K562 (cell line): ENCODE data around the gene IL34. TPM values are rescaled to one million over a fixed set of nuclear protein-coding genes. Genes with fewer than 3 reads are reported as not detected.

Source experiments
- CEBPB ChIP-seq: fragments of 450-650 bp; IDR thresholded peaks from 2 replicates; pipeline ENCODE4 v1.6.1; 2016; ENCODE audit warnings: missing genetic modification characterization, missing compliant biosample characterization
- CHD4 ChIP-seq: fragments of 200-600 bp; sonication (generic); IDR thresholded peaks from 3 replicates; pipeline ENCODE4 v1.6.1; 2012; ENCODE audit warnings: low read depth, mild to moderate bottlenecking, mixed read lengths, low read length, inconsistent platforms; ENCODE audit not compliant: insufficient read depth, insufficient replicate concordance, poor library complexity, severe bottlenecking
- MYC ChIP-seq, 2 experiments: fragments of 250-450 bp in 1 of 2; sonication (Bioruptor Pico) in 1 of 2; IDR thresholded peaks; 2 replicates each; pipeline versions ENCODE4 v1.5.1 to v1.6.1; 2012 to 2021; ENCODE audit warnings: low read depth in 2 of 2, borderline replicate concordance in 1 of 2, improper control_type of control experiment in 1 of 2, low read length in 1 of 2, mild to moderate bottlenecking in 1 of 2, moderate library complexity in 1 of 2
- XRCC5 ChIP-seq: fragments of 200-400 bp; formaldehyde crosslinking; IDR thresholded peaks from 2 replicates; pipeline ENCODE4 v1.6.1; 2017; ENCODE audit warnings: low read depth, mild to moderate bottlenecking, low read length
- polyA plus RNA-seq, 8 experiments: library from polyadenylated mRNA; depleted of rRNA in 4 of 8; stranded (reverse) in 5 of 8; unstranded in 3 of 8; fragments of >200 nt; fragmentation: Nextera tagmentation in 2 of 8; fragmentation: Illumina TruSeq in 1 of 8; extraction: Ambion mirVana in 2 of 8; extraction: Trizol in 1 of 8; gene quantifications; 2 replicates each; pipeline versions ENCODE4 v1.2.1 to v1.2.3, GENCODE V29; 2011 to 2014; ENCODE audit warnings: inconsistent platforms in 1 of 8, missing spikeins in 1 of 8
- total RNA-seq, 7 experiments: library from RNA; depleted of rRNA in 6 of 7; stranded (reverse); fragments of >200 nt in 6 of 7; fragmentation: Illumina TruSeq in 2 of 7; extraction: Trizol in 2 of 7; gene quantifications; 2 replicates each; pipeline versions ENCODE4 v1.2.1 to v1.2.3, GENCODE V29; 2011 to 2021; ENCODE audit warnings: low replicate concordance in 1 of 7
- TF ChIP-seq, protein P1 (sequence below): fragments of 250-450 bp; sonication (Bioruptor Pico); IDR thresholded peaks from 2 replicates; pipeline ENCODE4 v1.5.0; 2021; ENCODE audit warnings: mild to moderate bottlenecking, moderate library complexity

IL34 gene
- total and polyA plus RNA-seq, 9 of the 15 experiments (the other 6 are each of a cell fraction or from before 2014, with no cell fraction given), result 0.07 to 0.18 (median 0.10) TPM; not detected in 6

- TF ChIP-seq, protein P1, sequence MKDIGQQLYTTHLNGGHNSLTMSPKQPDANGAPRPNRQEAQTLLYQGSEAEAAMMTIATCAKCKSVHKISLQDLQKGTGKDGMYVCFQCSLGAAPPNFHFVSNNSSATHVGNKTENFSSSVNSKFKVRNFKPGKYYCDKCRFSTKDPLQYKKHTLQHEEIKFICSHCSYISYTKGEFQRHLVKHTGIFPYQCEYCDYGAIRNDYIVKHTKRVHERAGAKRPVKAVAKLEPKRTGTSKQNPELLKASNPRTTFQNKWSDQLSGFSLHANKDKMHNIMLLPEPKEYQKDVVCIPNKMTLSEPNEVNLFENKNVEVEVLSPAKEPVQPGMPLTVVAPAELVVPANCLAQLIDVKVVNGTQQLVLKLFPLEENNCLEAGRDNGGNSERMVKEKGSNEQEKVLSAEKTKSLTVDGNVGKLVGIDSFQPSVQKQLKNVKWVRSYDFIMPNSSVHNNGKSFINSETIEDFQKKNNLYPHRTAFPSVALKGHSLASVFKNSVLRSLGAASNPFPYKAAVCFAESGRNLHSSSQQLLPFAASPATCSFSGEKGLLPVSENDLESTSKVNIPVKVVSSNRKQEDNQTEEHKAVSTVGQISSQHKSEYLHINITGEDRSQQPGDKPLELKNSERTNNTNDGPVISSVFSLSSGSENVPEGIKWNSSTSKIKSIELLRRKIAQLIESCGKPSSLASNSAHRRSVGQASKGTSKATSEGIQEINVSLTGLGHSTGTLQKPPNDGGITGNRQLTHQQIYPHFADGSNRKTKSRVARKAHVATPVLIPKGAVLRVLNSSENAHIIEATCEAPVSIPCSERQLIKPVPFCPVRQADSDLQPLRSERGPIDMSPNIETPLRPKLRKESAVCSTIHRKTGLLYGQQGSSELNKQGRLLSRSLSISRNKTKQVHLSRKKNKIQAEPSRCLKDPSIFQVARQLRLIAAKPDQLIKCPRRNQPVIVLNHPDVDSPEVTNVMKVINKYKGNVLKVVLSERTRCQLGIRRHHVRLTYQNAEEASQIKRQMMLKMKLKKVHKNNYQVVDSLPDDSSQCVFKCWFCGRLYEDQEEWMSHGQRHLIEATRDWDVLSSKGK (CRISPR knock-in tag), result no peak
- no peak for TF ChIP-seq CHD4
- no peak for TF ChIP-seq CEBPB (tag)
- no peak for TF ChIP-seq XRCC5
- no peak for TF ChIP-seq MYC (IDR thresholded peaks at IDR 0.05; ENCODE audit: low read depth, low read length)
- no peak for TF ChIP-seq MYC (CRISPR knock-in tag; IDR thresholded peaks at IDR 0.05; ENCODE audit: borderline replicate concordance, low read depth)
These were observed 63.6 kb downstream of the IL34 start (continued) for GRCh38 chr16:70709942-70710341.

Other genes starting within 250 kb of the IL34 start
- 75.5 and 95.5 TPM in 2 replicates for gene ST3GAL2, start 207.5 kb upstream of the IL34 start, total RNA-seq (2014; rRNA removed)
- 23.7 and 31.8 TPM in 2 replicates for gene ST3GAL2, start 207.5 kb upstream of the IL34 start, total RNA-seq (2014; rRNA removed; fragmentation: Illumina TruSeq; extraction: Trizol)
- gene ST3GAL2, start 207.5 kb upstream of the IL34 start, total RNA-seq (2015; rRNA removed; fragmentation: Illumina TruSeq; extraction: Trizol), result 48.9 and 53.8 TPM in 2 replicates
- 98.9 and 108 TPM in 2 replicates for gene ST3GAL2, start 207.5 kb upstream of the IL34 start, total RNA-seq (2021)
- 34.3 and 40.9 TPM in 2 replicates for gene ST3GAL2, start 207.5 kb upstream of the IL34 start, polyA plus RNA-seq (2011; rRNA removed)
- gene ST3GAL2, start 207.5 kb upstream of the IL34 start, polyA plus RNA-seq (2014; fragmentation: Illumina TruSeq; extraction: Trizol), result 25.1 and 50.7 TPM in 2 replicates
- gene ST3GAL2, start 207.5 kb upstream of the IL34 start, polyA plus RNA-seq (2014; fragmentation: Nextera tagmentation; extraction: Ambion mirVana), result 1 to 10 TPM; 1.5 to 2.4 TPM
- gene ST3GAL2, start 207.5 kb upstream of the IL34 start, polyA plus RNA-seq (2014; rRNA removed), result 50.5 and 57.8 TPM in 2 replicates
- gene FCSK, start 192.0 kb upstream of the IL34 start, total RNA-seq (2014; rRNA removed), result 12.6 and 15.6 TPM in 2 replicates
- 4.7 and 6.9 TPM in 2 replicates for gene FCSK, start 192.0 kb upstream of the IL34 start, total RNA-seq (2014; rRNA removed; fragmentation: Illumina TruSeq; extraction: Trizol)
- 7.4 and 7.7 TPM in 2 replicates for gene FCSK, start 192.0 kb upstream of the IL34 start, total RNA-seq (2015; rRNA removed; fragmentation: Illumina TruSeq; extraction: Trizol)
- 18.6 and 19.0 TPM in 2 replicates for gene FCSK, start 192.0 kb upstream of the IL34 start, total RNA-seq (2021)
- 13.5 and 22.6 TPM in 2 replicates for gene FCSK, start 192.0 kb upstream of the IL34 start, polyA plus RNA-seq (2011; rRNA removed)
- 8.3 and 9.1 TPM in 2 replicates for gene FCSK, start 192.0 kb upstream of the IL34 start, polyA plus RNA-seq (2014; fragmentation: Illumina TruSeq; extraction: Trizol)
- 1 to 10 TPM in 1 of 2 experiments, under 1 TPM in 1; 0.92 to 1.1 TPM for gene FCSK, start 192.0 kb upstream of the IL34 start, polyA plus RNA-seq (2014; fragmentation: Nextera tagmentation; extraction: Ambion mirVana)
- gene FCSK, start 192.0 kb upstream of the IL34 start, polyA plus RNA-seq (2014; rRNA removed), result 15.1 and 19.9 TPM in 2 replicates
- 43.2 and 59.0 TPM in 2 replicates for gene COG4, start 123.0 kb upstream of the IL34 start, total RNA-seq (2014; rRNA removed)
- gene COG4, start 123.0 kb upstream of the IL34 start, total RNA-seq (2014; rRNA removed; fragmentation: Illumina TruSeq; extraction: Trizol), result 39.5 and 44.4 TPM in 2 replicates
- gene COG4, start 123.0 kb upstream of the IL34 start, total RNA-seq (2015; rRNA removed; fragmentation: Illumina TruSeq; extraction: Trizol), result 41.2 and 42.6 TPM in 2 replicates
- 66.7 and 69.8 TPM in 2 replicates for gene COG4, start 123.0 kb upstream of the IL34 start, total RNA-seq (2021)
- gene COG4, start 123.0 kb upstream of the IL34 start, polyA plus RNA-seq (2011; rRNA removed), result 69.2 and 73.9 TPM in 2 replicates
- gene COG4, start 123.0 kb upstream of the IL34 start, polyA plus RNA-seq (2014; fragmentation: Illumina TruSeq; extraction: Trizol), result 44.2 and 48.9 TPM in 2 replicates
- gene COG4, start 123.0 kb upstream of the IL34 start, polyA plus RNA-seq (2014; fragmentation: Nextera tagmentation; extraction: Ambion mirVana), result 10 to 100 TPM; 13.7 to 37.4 TPM
- gene COG4, start 123.0 kb upstream of the IL34 start, polyA plus RNA-seq (2014; rRNA removed), result 49.1 and 55.9 TPM in 2 replicates
- gene SF3B3, start 122.7 kb upstream of the IL34 start, total RNA-seq (2014; rRNA removed), result 98.9 and 208 TPM in 2 replicates
- gene SF3B3, start 122.7 kb upstream of the IL34 start, total RNA-seq (2014; rRNA removed; fragmentation: Illumina TruSeq; extraction: Trizol), result 221 and 275 TPM in 2 replicates
- gene SF3B3, start 122.7 kb upstream of the IL34 start, total RNA-seq (2015; rRNA removed; fragmentation: Illumina TruSeq; extraction: Trizol), result 252 and 265 TPM in 2 replicates
- gene SF3B3, start 122.7 kb upstream of the IL34 start, total RNA-seq (2021), result 513 and 546 TPM in 2 replicates
- gene SF3B3, start 122.7 kb upstream of the IL34 start, polyA plus RNA-seq (2011; rRNA removed), result 172 and 248 TPM in 2 replicates
- gene SF3B3, start 122.7 kb upstream of the IL34 start, polyA plus RNA-seq (2014; fragmentation: Illumina TruSeq; extraction: Trizol), result 349 and 430 TPM in 2 replicates
- gene SF3B3, start 122.7 kb upstream of the IL34 start, polyA plus RNA-seq (2014; fragmentation: Nextera tagmentation; extraction: Ambion mirVana), result 100 to 1,000 TPM; 209 to 414 TPM
- 103 and 105 TPM in 2 replicates for gene SF3B3, start 122.7 kb upstream of the IL34 start, polyA plus RNA-seq (2014; rRNA removed)
- gene MTSS2, start 39.5 kb downstream of the IL34 start, total RNA-seq (2014; rRNA removed), result 15.4 and 22.4 TPM in 2 replicates
- gene MTSS2, start 39.5 kb downstream of the IL34 start, total RNA-seq (2014; rRNA removed; fragmentation: Illumina TruSeq; extraction: Trizol), result 4.8 and 9.1 TPM in 2 replicates
- 20.6 and 24.2 TPM in 2 replicates for gene MTSS2, start 39.5 kb downstream of the IL34 start, total RNA-seq (2015; rRNA removed; fragmentation: Illumina TruSeq; extraction: Trizol)
- 51.2 and 60.3 TPM in 2 replicates for gene MTSS2, start 39.5 kb downstream of the IL34 start, total RNA-seq (2021)
- 16.9 and 21.5 TPM in 2 replicates for gene MTSS2, start 39.5 kb downstream of the IL34 start, polyA plus RNA-seq (2011; rRNA removed)
- 36.2 and 45.7 TPM in 2 replicates for gene MTSS2, start 39.5 kb downstream of the IL34 start, polyA plus RNA-seq (2014; fragmentation: Illumina TruSeq; extraction: Trizol)
- under 1 TPM; 0.11 to 0.32 TPM for gene MTSS2, start 39.5 kb downstream of the IL34 start, polyA plus RNA-seq (2014; fragmentation: Nextera tagmentation; extraction: Ambion mirVana)
- 31.1 and 46.9 TPM in 2 replicates for gene MTSS2, start 39.5 kb downstream of the IL34 start, polyA plus RNA-seq (2014; rRNA removed)
- 38.4 and 47.2 TPM in 2 replicates for gene VAC14, start 154.6 kb downstream of the IL34 start, total RNA-seq (2014; rRNA removed)
- 8.6 and 12.0 TPM in 2 replicates for gene VAC14, start 154.6 kb downstream of the IL34 start, total RNA-seq (2014; rRNA removed; fragmentation: Illumina TruSeq; extraction: Trizol)
- gene VAC14, start 154.6 kb downstream of the IL34 start, total RNA-seq (2015; rRNA removed; fragmentation: Illumina TruSeq; extraction: Trizol), result 26.6 and 29.4 TPM in 2 replicates
- gene VAC14, start 154.6 kb downstream of the IL34 start, total RNA-seq (2021), result 36.7 and 41.6 TPM in 2 replicates
- gene VAC14, start 154.6 kb downstream of the IL34 start, polyA plus RNA-seq (2011; rRNA removed), result 13.8 and 26.1 TPM in 2 replicates
- gene VAC14, start 154.6 kb downstream of the IL34 start, polyA plus RNA-seq (2014; fragmentation: Illumina TruSeq; extraction: Trizol), result 33.6 and 42.1 TPM in 2 replicates
- 1 to 10 TPM; 1.3 to 3.3 TPM for gene VAC14, start 154.6 kb downstream of the IL34 start, polyA plus RNA-seq (2014; fragmentation: Nextera tagmentation; extraction: Ambion mirVana)
- 27.0 and 31.3 TPM in 2 replicates for gene VAC14, start 154.6 kb downstream of the IL34 start, polyA plus RNA-seq (2014; rRNA removed)